Measurements from ENCODE around the gene SCUBE1.

SCUBE1 gene

GRCh38 chr22:43343670-43344519 lies 723 bp upstream of the SCUBE1 start:
- Histone ChIP-seq H3K4me1 (ENCODE audit: insufficient read depth, low read length, poor library complexity, severe bottlenecking) (peaks cover 17% of the 10 kb centered on the region), H3K36me3 (ENCODE audit: insufficient read depth, low read length) (no peaks in the 10 kb centered on the region), H3K27me3 (ENCODE audit: insufficient read depth, low read length, poor library complexity, severe bottlenecking) (no peaks in the 10 kb centered on the region), H3K79me2 (ENCODE audit: insufficient read depth, low read length) (no peaks in the 10 kb centered on the region), H3K9me2 (replicated peaks; ENCODE audit: low read depth, low read length) (no peaks in the 10 kb centered on the region), H3K9me3 (ENCODE audit: insufficient read depth, low read depth, low read length) (no peaks in the 10 kb centered on the region), H4K20me1 (ENCODE audit: insufficient read depth, low read length, poor library complexity, severe bottlenecking) (no peaks in the 10 kb centered on the region), H3K4me3 (ENCODE audit: low read length, poor library complexity, severe bottlenecking) (no peak overlapping the region), H3F3A (ENCODE audit: low read depth) (no peaks in the 10 kb centered on the region), H3K9ac (ENCODE audit: low read depth, low read length, poor library complexity, severe bottlenecking) (no peak overlapping the region), H2AFZ (ENCODE audit: low read length) (no peak overlapping the region), H3K4me2 (ENCODE audit: low read depth, low read length, poor library complexity, severe bottlenecking) (no peak overlapping the region)
- TF ChIP-seq CTCF (conservative IDR thresholded peaks at IDR 0.05; ENCODE audit: low read length) = no peak
- TF ChIP-seq EZH2phosphoT487 (IDR thresholded peaks at IDR 0.05; ENCODE audit: borderline replicate concordance) = no peak

GRCh38 chr22:43342347-43343261 lies 568 bp downstream of the SCUBE1 start:
- no peaks in the 10 kb centered on the region for H3K27me3 ChIP-seq (ENCODE audit: insufficient read depth, low read length, poor library complexity, severe bottlenecking)
- no peak overlapping the region for H3K9ac ChIP-seq (ENCODE audit: low read depth, low read length, poor library complexity, severe bottlenecking)
- no peaks in the 10 kb centered on the region for H3F3A ChIP-seq (ENCODE audit: low read depth)
- no peaks in the 10 kb centered on the region for H4K20me1 ChIP-seq (ENCODE audit: insufficient read depth, low read length, poor library complexity, severe bottlenecking)
- H3K79me2 ChIP-seq (ENCODE audit: insufficient read depth, low read length) = no peaks in the 10 kb centered on the region
- TF ChIP-seq CTCF (conservative IDR thresholded peaks at IDR 0.05; ENCODE audit: low read length) (no peak), EZH2phosphoT487 (IDR thresholded peaks at IDR 0.05; ENCODE audit: borderline replicate concordance) (no peak)
- H2AFZ ChIP-seq (ENCODE audit: low read length) = no peak overlapping the region
- H3K36me3 ChIP-seq (ENCODE audit: insufficient read depth, low read length) = no peaks in the 10 kb centered on the region
- no peaks in the 10 kb centered on the region for H3K9me2 ChIP-seq (replicated peaks; ENCODE audit: low read depth, low read length)
- no peaks in the 10 kb centered on the region for H3K9me3 ChIP-seq (ENCODE audit: insufficient read depth, low read depth, low read length)
- H3K4me2 ChIP-seq (ENCODE audit: low read depth, low read length, poor library complexity, severe bottlenecking) = no peak overlapping the region
- H3K4me3 ChIP-seq (ENCODE audit: low read length, poor library complexity, severe bottlenecking) = no peak overlapping the region
- peaks cover 17% of the 10 kb centered on the region for H3K4me1 ChIP-seq (ENCODE audit: insufficient read depth, low read length, poor library complexity, severe bottlenecking)

- H3F3A ChIP-seq (ENCODE audit: low read depth) = no peaks in the 10 kb centered on the region
- H3K4me3 ChIP-seq (ENCODE audit: low read length, poor library complexity, severe bottlenecking) = no peak overlapping the region
- H3K9me2 ChIP-seq (replicated peaks; ENCODE audit: low read depth, low read length) = no peaks in the 10 kb centered on the region
- no peaks in the 10 kb centered on the region for H3K27me3 ChIP-seq (ENCODE audit: insufficient read depth, low read length, poor library complexity, severe bottlenecking)
- no peak for TF ChIP-seq CTCF (conservative IDR thresholded peaks at IDR 0.05; ENCODE audit: low read length)
- no peak for TF ChIP-seq EZH2phosphoT487 (IDR thresholded peaks at IDR 0.05; ENCODE audit: borderline replicate concordance)
- no peaks in the 10 kb centered on the region for H3K79me2 ChIP-seq (ENCODE audit: insufficient read depth, low read length)
- peaks cover 14% of the 10 kb centered on the region for H3K4me1 ChIP-seq (ENCODE audit: insufficient read depth, low read length, poor library complexity, severe bottlenecking)
- H3K4me2 ChIP-seq (ENCODE audit: low read depth, low read length, poor library complexity, severe bottlenecking) = no peak overlapping the region
- H2AFZ ChIP-seq (ENCODE audit: low read length) = no peak overlapping the region
- H4K20me1 ChIP-seq (ENCODE audit: insufficient read depth, low read length, poor library complexity, severe bottlenecking) = no peaks in the 10 kb centered on the region
- H3K36me3 ChIP-seq (ENCODE audit: insufficient read depth, low read length) = no peaks in the 10 kb centered on the region
- H3K9me3 ChIP-seq (ENCODE audit: insufficient read depth, low read depth, low read length) = no peaks in the 10 kb centered on the region
- no peak overlapping the region for H3K9ac ChIP-seq (ENCODE audit: low read depth, low read length, poor library complexity, severe bottlenecking)
These were observed 1.6 kb downstream of the SCUBE1 start for GRCh38 chr22:43341565-43341964.

Measured in Loucy (cell line).